A673 (cell line): Measurements from ENCODE around the gene TH. TPM values are rescaled to one million over a fixed set of nuclear protein-coding genes. Genes with fewer than 3 reads are reported as not detected.
A peak's percentile ranks its signal among the peaks of the same experiment; 100 is the strongest.

Source experiments
- BruUV-seq: library from RNA; stranded (reverse); fragments of 400-500 nt; replicated peaks from 2 replicates; lab custom pipeline; 2021; lab: Mats Ljungman, UMichigan
- CTCF ChIA-PET: fragments of 300-600 bp; sonication (Branson Sonifier 250); formaldehyde crosslinking; loops from one replicate; lab custom pipeline; 2022; ENCODE audit warnings: antibody characterized with exemption; lab: Charles Lee
- POLR2A ChIA-PET: fragments of 300-600 bp; sonication (Branson Sonifier 250); formaldehyde crosslinking; loops from one replicate; lab custom pipeline; 2022; ENCODE audit warnings: antibody characterized with exemption; ENCODE audit not compliant: low non-redundant PET; lab: Charles Lee
- DNase-seq: peaks from one replicate; pipeline ENCODE4 v3.0.0-alpha.2; 2015; ENCODE audit warnings: low spot score
- H3K27ac ChIP-seq: fragments of 200-600 bp; sonication (generic); 2 replicates; pipeline ENCODE4 v1.5.1; 2016; ENCODE audit warnings: mixed run types, low read depth, mild to moderate bottlenecking, mixed read lengths, antibody characterized with exemption, low read length; ENCODE audit not compliant: poor library complexity, severe bottlenecking
- H3K27me3 ChIP-seq: fragments of 200-600 bp; sonication (generic); replicated peaks from 2 replicates; pipeline ENCODE4 v1.6.1; 2017; ENCODE audit warnings: mixed run types, low read depth, mild to moderate bottlenecking, mixed read lengths, antibody characterized with exemption, low read length; ENCODE audit not compliant: insufficient read depth, poor library complexity
- H3K36me3 ChIP-seq: fragments of 200-600 bp; sonication (generic); 2 replicates; pipeline ENCODE4 v1.6.1; 2016; ENCODE audit warnings: mixed run types, mild to moderate bottlenecking, mixed read lengths, antibody characterized with exemption, low read length; ENCODE audit not compliant: insufficient read depth, poor library complexity, severe bottlenecking
- H3K4me1 ChIP-seq: fragments of 200-600 bp; sonication (generic); 2 replicates; pipeline ENCODE4 v1.6.1; 2017; ENCODE audit warnings: mixed run types, mild to moderate bottlenecking, mixed read lengths, antibody characterized with exemption, low read length; ENCODE audit not compliant: insufficient read depth, poor library complexity, severe bottlenecking
- H3K4me3 ChIP-seq: fragments of 200-600 bp; sonication (generic); 2 replicates; pipeline ENCODE4 v1.5.1; 2016; ENCODE audit warnings: low read depth, mixed run types, mild to moderate bottlenecking, mixed read lengths, low read length; ENCODE audit not compliant: poor library complexity, severe bottlenecking
- H3K9me3 ChIP-seq: fragments of 200-600 bp; sonication (generic); 2 replicates; pipeline ENCODE4 v1.6.1; 2016; ENCODE audit warnings: mixed run types, low read depth, mild to moderate bottlenecking, mixed read lengths, antibody characterized with exemption, low read length; ENCODE audit not compliant: poor library complexity, severe bottlenecking
- EZH2 ChIP-seq: fragments of 200-600 bp; sonication (generic); IDR thresholded peaks from 2 replicates; pipeline ENCODE4 v1.6.1; 2017; ENCODE audit warnings: borderline replicate concordance, low read depth, mild to moderate bottlenecking, mixed read lengths, antibody characterized with exemption, low read length; ENCODE audit not compliant: poor library complexity, severe bottlenecking
- intact Hi-C: fragments of 100-400 bp; cut with micrococcal nuclease; formaldehyde crosslinking; loops from one replicate; pipeline ENCODE4 v1.10.0; 2022; ENCODE audit not compliant: unreplicated experiment
- total RNA-seq: library from RNA; stranded (reverse); gene quantifications from 2 replicates; pipeline ENCODE4 v1.2.3, GENCODE V29; 2021
- TF ChIP-seq, protein P1 (sequence below): fragments of 300-800, 200-600 bp; sonication (generic); conservative IDR thresholded peaks from 2 replicates; pipeline ENCODE4 v1.5.1; 2017; ENCODE audit warnings: low read depth, mild to moderate bottlenecking, antibody characterized with exemption, low read length, moderate library complexity, mixed read lengths

TH gene
- total RNA-seq, 1 experiment from 2014 or later: not detected

DNA sequence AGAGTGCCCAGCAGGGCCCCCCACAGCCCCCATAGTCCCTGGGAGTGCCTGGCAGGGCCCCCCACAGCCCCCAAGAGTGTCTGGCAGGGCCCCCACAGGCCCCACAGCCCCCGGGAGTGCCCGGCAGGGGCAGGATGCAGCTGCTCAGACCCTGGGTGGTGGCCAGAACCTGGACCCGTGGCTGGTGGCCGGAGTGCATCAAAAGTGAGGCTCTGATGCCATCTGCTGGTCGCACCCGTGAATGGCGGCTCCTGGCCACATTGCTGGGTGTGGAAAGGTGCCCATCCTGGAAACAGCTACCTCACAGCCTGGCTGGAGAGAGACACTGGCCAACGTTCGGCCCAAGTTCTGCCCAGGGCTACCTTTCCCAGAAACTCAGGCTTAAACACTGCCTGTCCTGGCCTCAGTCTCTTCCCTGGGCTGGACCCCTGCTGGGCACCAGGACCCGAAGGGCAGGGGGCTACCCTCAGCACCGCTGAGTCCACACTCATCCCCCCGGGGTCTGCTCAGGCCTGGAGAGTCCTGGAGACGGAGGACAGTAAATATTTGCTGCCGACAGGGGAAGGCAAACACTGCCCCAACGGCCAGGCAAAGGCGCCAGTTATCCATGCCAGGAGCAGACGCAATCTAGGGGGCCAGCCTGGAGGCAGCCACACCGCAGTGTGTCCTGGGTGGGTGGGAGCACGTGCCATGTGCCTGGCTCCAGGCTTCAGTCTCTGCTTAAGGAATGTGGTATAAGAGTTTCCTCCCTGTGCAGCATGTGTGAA is 15.0 kb downstream of the TH start:
- DNase-seq: peak; percentile 47
- BruUV-seq: no TSS peak
- Histone ChIP-seq H3K4me1 (no peaks in the 10 kb centered on the region), H3K4me3 (no peak overlapping the region), H3K36me3 (no peaks in the 10 kb centered on the region), H3K27me3 (no peaks in the 10 kb centered on the region), H3K9me3 (no peaks in the 10 kb centered on the region), H3K27ac (no peak overlapping the region)
- intact Hi-C loops: loop anchor here (2.0 kb wide), 1 partner anchor 464 kb away; no protein-coding TSS in a partner anchor
- ChIA-PET CTCF (interaction anchor here (0.6 to 1.9 kb wide), 3 partner anchors 274 to 504 kb away, joined by 3 to 9 read pairs (median 6); no protein-coding TSS in a partner anchor), POLR2A (no interaction called here)
- TF ChIP-seq, protein P1, sequence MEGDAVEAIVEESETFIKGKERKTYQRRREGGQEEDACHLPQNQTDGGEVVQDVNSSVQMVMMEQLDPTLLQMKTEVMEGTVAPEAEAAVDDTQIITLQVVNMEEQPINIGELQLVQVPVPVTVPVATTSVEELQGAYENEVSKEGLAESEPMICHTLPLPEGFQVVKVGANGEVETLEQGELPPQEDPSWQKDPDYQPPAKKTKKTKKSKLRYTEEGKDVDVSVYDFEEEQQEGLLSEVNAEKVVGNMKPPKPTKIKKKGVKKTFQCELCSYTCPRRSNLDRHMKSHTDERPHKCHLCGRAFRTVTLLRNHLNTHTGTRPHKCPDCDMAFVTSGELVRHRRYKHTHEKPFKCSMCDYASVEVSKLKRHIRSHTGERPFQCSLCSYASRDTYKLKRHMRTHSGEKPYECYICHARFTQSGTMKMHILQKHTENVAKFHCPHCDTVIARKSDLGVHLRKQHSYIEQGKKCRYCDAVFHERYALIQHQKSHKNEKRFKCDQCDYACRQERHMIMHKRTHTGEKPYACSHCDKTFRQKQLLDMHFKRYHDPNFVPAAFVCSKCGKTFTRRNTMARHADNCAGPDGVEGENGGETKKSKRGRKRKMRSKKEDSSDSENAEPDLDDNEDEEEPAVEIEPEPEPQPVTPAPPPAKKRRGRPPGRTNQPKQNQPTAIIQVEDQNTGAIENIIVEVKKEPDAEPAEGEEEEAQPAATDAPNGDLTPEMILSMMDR: peak; percentile 79
- TF ChIP-seq EZH2: no peak

DNA sequence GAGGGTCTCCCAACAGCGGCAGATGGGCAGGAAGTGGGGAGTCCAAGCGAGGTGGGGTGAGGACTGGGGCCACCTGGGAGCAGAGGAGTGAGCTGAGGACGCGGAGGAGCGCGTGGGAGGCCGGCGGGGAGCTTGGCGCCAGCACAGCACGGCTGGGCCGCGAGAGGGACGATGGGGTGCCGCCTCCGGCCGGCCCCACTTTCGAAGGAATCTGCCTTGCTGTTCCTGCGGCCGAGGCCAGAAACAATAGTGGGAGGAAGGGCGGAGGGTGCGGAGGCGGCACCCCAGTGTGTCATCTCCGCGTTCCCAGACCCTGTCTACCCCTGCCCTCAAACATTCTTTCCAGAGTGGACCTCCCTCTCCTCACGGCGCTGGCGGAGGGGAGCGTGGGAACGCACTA is 16.1 kb downstream of the TH start:
- H3K4me1 ChIP-seq: no peaks in the 10 kb centered on the region
- intact Hi-C loops: no loop called here
- CTCF ChIA-PET: interaction anchor here (1.6 to 1.9 kb wide), 2 partner anchors 273 to 503 kb away, joined by 6 to 9 read pairs; no protein-coding TSS in a partner anchor
- BruUV-seq: no TSS peak
- no peak for DNase-seq
- no peaks in the 10 kb centered on the region for H3K9me3 ChIP-seq
- no peak for TF ChIP-seq EZH2
- TF ChIP-seq, protein P1: no peak
- POLR2A ChIA-PET: no interaction called here
- no peak overlapping the region for H3K27ac ChIP-seq
- H3K27me3 ChIP-seq: no peaks in the 10 kb centered on the region
- no peak overlapping the region for H3K4me3 ChIP-seq
- H3K36me3 ChIP-seq: no peaks in the 10 kb centered on the region

DNA sequence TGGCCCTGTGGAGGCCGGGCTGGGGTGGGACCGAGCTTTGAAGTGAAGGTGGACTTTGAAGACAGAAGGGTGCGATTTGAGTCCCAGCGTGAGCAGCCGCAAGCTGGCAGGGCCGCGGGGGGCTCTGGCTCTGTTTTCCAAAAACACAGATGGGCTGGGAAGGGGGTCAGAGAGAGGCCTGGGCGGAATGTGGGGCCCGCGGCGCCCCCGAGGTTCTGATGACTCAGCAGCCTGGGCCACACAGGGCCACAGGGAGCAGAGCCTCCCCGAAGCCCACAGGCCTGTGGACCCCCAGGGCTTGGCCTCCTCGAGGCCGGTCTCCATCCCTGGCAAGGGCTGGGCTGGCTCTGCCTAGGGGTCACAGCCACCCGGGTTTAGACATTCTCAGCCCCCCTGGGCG is 16.7 kb downstream of the TH start:
- H3K27ac ChIP-seq: no peak overlapping the region
- TF ChIP-seq, protein P1: no peak
- no peak for TF ChIP-seq EZH2
- no TSS peak for BruUV-seq
- H3K9me3 ChIP-seq: no peaks in the 10 kb centered on the region
- intact Hi-C loops: no loop called here
- no peak for DNase-seq
- H3K4me3 ChIP-seq: no peak overlapping the region
- H3K27me3 ChIP-seq: no peaks in the 10 kb centered on the region
- ChIA-PET POLR2A (no interaction called here), CTCF (no interaction called here)
- no peaks in the 10 kb centered on the region for H3K4me1 ChIP-seq
- H3K36me3 ChIP-seq: no peaks in the 10 kb centered on the region
